Trophoblast cell (in vitro differentiated cells and primary cell): ENCODE data around the gene MYB.

Experiments
- DNase-seq, 2 donors: peaks; one replicate each; pipeline ENCODE4 v3.0.0-alpha.2; 2016
- H2AFZ ChIP-seq: 2 replicates; pipeline ENCODE4 v1.6.1; 2013; ENCODE audit warnings: low read length, moderate library complexity, mild to moderate bottlenecking; ENCODE audit not compliant: insufficient read depth, poor library complexity
- H2AK5ac ChIP-seq: 2 replicates; pipeline ENCODE4 v1.6.1; 2013; ENCODE audit warnings: mild to moderate bottlenecking, low read length
- H2BK120ac ChIP-seq: 2 replicates; pipeline ENCODE4 v1.6.1; 2013; ENCODE audit warnings: low read length, mild to moderate bottlenecking, moderate library complexity; ENCODE audit not compliant: insufficient read depth, poor library complexity
- H2BK12ac ChIP-seq: 2 replicates; pipeline ENCODE4 v1.6.1; 2013; ENCODE audit warnings: mild to moderate bottlenecking, low read length, moderate library complexity
- H2BK5ac ChIP-seq: 2 replicates; pipeline ENCODE4 v1.6.1; 2013; ENCODE audit warnings: low read length, low read depth, moderate library complexity, mild to moderate bottlenecking; ENCODE audit not compliant: poor library complexity
- H3K14ac ChIP-seq: 2 replicates; pipeline ENCODE4 v1.6.1; 2013; ENCODE audit warnings: mild to moderate bottlenecking, low read length
- H3K18ac ChIP-seq: 2 replicates; pipeline ENCODE4 v1.6.1; 2013; ENCODE audit warnings: mild to moderate bottlenecking, low read length
- H3K23ac ChIP-seq: 2 replicates; pipeline ENCODE4 v1.6.1; 2013; ENCODE audit warnings: low read length
- H3K27ac ChIP-seq: 2 replicates; pipeline ENCODE4 v1.5.1; 2013; ENCODE audit warnings: low read depth, mild to moderate bottlenecking, inconsistent platforms, low read length, moderate library complexity
- H3K27me3 ChIP-seq: 2 replicates; pipeline ENCODE4 v1.6.1; 2013; ENCODE audit warnings: inconsistent platforms, mild to moderate bottlenecking, low read length, moderate library complexity; ENCODE audit not compliant: insufficient read depth
- H3K36me3 ChIP-seq, 2 experiments: 1 replicate in 1 of 2; 2 replicates in 1 of 2; pipeline ENCODE4 v1.6.1; 2013; ENCODE audit warnings: low read length in 2 of 2, mild to moderate bottlenecking in 2 of 2, moderate library complexity in 1 of 2; ENCODE audit not compliant: insufficient read depth in 2 of 2, control insufficient read depth in 1 of 2
- H3K4ac ChIP-seq: 2 replicates; pipeline ENCODE4 v1.6.1; 2013; ENCODE audit warnings: low read depth, mild to moderate bottlenecking, low read length, moderate library complexity
- H3K4me1 ChIP-seq, 2 experiments: 1 replicate in 1 of 2; 2 replicates in 1 of 2; pipeline ENCODE4 v1.6.1; 2013; ENCODE audit warnings: low read length in 2 of 2, mild to moderate bottlenecking in 2 of 2, moderate library complexity in 1 of 2; ENCODE audit not compliant: insufficient read depth in 2 of 2, control insufficient read depth in 1 of 2
- H3K4me2 ChIP-seq: 2 replicates; pipeline ENCODE4 v1.6.1; 2013; ENCODE audit warnings: inconsistent platforms, mild to moderate bottlenecking, low read length, moderate library complexity
- H3K4me3 ChIP-seq: 2 replicates; pipeline ENCODE4 v1.5.1; 2013; ENCODE audit warnings: mild to moderate bottlenecking, low read depth, low read length, inconsistent platforms
- H3K79me1 ChIP-seq: one replicate; pipeline ENCODE4 v1.6.1; 2013; ENCODE audit warnings: low read length
- H3K79me2 ChIP-seq: 2 replicates; pipeline ENCODE4 v1.6.1; 2013; ENCODE audit warnings: low read length, mild to moderate bottlenecking; ENCODE audit not compliant: control insufficient read depth, insufficient read depth, poor library complexity
- H3K9ac ChIP-seq: 2 replicates; pipeline ENCODE4 v1.6.1; 2013; ENCODE audit warnings: mild to moderate bottlenecking, low read length
- H3K9me3 ChIP-seq: 2 replicates; pipeline ENCODE4 v1.6.1; 2013; ENCODE audit warnings: low read depth, mild to moderate bottlenecking, control low read depth, inconsistent platforms, low read length; ENCODE audit not compliant: insufficient read depth
- H4K12ac ChIP-seq: 2 replicates; pipeline ENCODE4 v1.6.1; 2013; ENCODE audit warnings: low read depth, mild to moderate bottlenecking, low read length, moderate library complexity
- H4K8ac ChIP-seq: 2 replicates; pipeline ENCODE4 v1.6.1; 2013; ENCODE audit warnings: low read depth, mild to moderate bottlenecking, low read length, moderate library complexity
- H4K91ac ChIP-seq: one replicate; pipeline ENCODE4 v1.6.1; 2013; ENCODE audit warnings: low read depth, mild to moderate bottlenecking, low read length, moderate library complexity
- WGBS: extraction: QIAGEN DNeasy Blood & Tissue Kit; methylation state at CpG from one replicate; pipeline ENCODE4 v1.1.7; 2013; ENCODE audit warnings: missing lambda C conversion rate; ENCODE audit not compliant: insufficient read length, insufficient coverage; ENCODE audit errors: extremely low coverage; 5-methylcytosine and 5-hydroxymethylcytosine counted together

MYB gene

GRCh38 chr6:135168766-135169165, 12.3 kb upstream of the MYB start:
- H3K14ac ChIP-seq = no peak overlapping the region
- no peak for DNase-seq
- no peaks in the 10 kb centered on the region for H3K36me3 ChIP-seq
- no peaks in the 10 kb centered on the region for H3K4me1 ChIP-seq
- H4K8ac ChIP-seq = no peak overlapping the region
- no peaks in the 10 kb centered on the region for H3K27me3 ChIP-seq
- H3K9me3 ChIP-seq = no peaks in the 10 kb centered on the region
- H4K91ac ChIP-seq = no peak overlapping the region
- H2AFZ ChIP-seq = no peak overlapping the region
- H3K4me3 ChIP-seq = no peak overlapping the region
- no peak overlapping the region for H4K12ac ChIP-seq
- H3K4me2 ChIP-seq = no peak overlapping the region
- no peak overlapping the region for H2BK120ac ChIP-seq
- H3K79me2 ChIP-seq = no peaks in the 10 kb centered on the region
- H3K79me1 ChIP-seq = no peaks in the 10 kb centered on the region
- H3K18ac ChIP-seq = no peak overlapping the region
- H3K4ac ChIP-seq = no peak overlapping the region
- H3K9ac ChIP-seq = no peak overlapping the region
- H3K27ac ChIP-seq = no peak overlapping the region
- no peak overlapping the region for H2BK12ac ChIP-seq
- H2BK5ac ChIP-seq = no peak overlapping the region
- no peak overlapping the region for H2AK5ac ChIP-seq
- no peak overlapping the region for H3K23ac ChIP-seq

GRCh38 chr6:135170238-135170637, 10.9 kb upstream of the MYB start:
- Histone ChIP-seq H2AFZ (no peak overlapping the region), H4K91ac (no peak overlapping the region), H3K9ac (no peak overlapping the region), H3K18ac (no peak overlapping the region), H4K8ac (no peak overlapping the region), H3K4ac (no peak overlapping the region), H3K9me3 (no peaks in the 10 kb centered on the region), H4K12ac (no peak overlapping the region), H2BK5ac (no peak overlapping the region), H3K4me3 (no peak overlapping the region), H3K23ac (no peak overlapping the region), H2BK12ac (no peak overlapping the region), H2AK5ac (no peak overlapping the region), H3K27me3 (no peaks in the 10 kb centered on the region), H3K79me2 (no peaks in the 10 kb centered on the region), H3K4me2 (no peak overlapping the region), H3K14ac (no peak overlapping the region), H3K4me1 (no peaks in the 10 kb centered on the region), H3K36me3 (no peaks in the 10 kb centered on the region), H3K79me1 (no peaks in the 10 kb centered on the region), H3K27ac (no peak overlapping the region), H2BK120ac (no peak overlapping the region)
- no CpG with 5 or more reads among the region's 2 CpGs for WGBS
- DNase-seq = peak; percentile 57 to 79

DNA sequence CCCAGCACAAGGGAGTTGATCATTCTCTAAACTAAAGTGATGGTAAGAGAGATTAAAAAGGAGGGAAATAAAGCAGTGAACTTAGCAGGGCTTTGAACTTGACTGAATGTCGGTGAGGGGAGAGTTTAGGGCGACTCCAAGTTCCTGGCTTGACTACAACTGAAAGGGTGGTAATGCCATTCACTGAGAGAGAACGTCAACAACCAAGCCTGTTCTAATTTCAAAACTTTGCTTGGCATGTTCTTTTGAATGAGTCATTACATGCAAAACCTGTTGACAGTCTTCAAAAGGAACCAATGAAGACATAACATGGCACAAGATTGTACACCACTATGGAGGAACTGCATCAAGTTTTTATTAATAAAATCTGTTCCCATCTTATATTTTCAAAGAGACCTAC, 10.3 kb upstream of the MYB start:
- Histone ChIP-seq H2AK5ac (no peak overlapping the region), H3K4ac (no peak overlapping the region), H3K79me1 (no peaks in the 10 kb centered on the region), H3K14ac (no peak overlapping the region), H3K4me3 (no peak overlapping the region), H2BK5ac (no peak overlapping the region), H3K23ac (no peak overlapping the region), H3K79me2 (no peaks in the 10 kb centered on the region), H3K9ac (no peak overlapping the region), H3K18ac (no peak overlapping the region), H3K27ac (no peak overlapping the region), H3K4me1 (no peaks in the 10 kb centered on the region), H4K91ac (no peak overlapping the region), H3K9me3 (no peaks in the 10 kb centered on the region), H2BK12ac (no peak overlapping the region), H3K4me2 (no peak overlapping the region), H2BK120ac (no peak overlapping the region), H3K27me3 (no peaks in the 10 kb centered on the region), H4K12ac (no peak overlapping the region), H2AFZ (no peak overlapping the region), H4K8ac (no peak overlapping the region), H3K36me3 (no peaks in the 10 kb centered on the region)
- DNase-seq = peak; percentile 38 to 84
- no CpG with 5 or more reads among the region's 3 CpGs for WGBS

GRCh38 chr6:135173242-135173988, 7.7 kb upstream of the MYB start:
- no peak for DNase-seq
- Histone ChIP-seq H3K27ac (no peak overlapping the region), H3K18ac (no peak overlapping the region), H2BK120ac (no peak overlapping the region), H4K8ac (no peak overlapping the region), H3K79me2 (no peaks in the 10 kb centered on the region), H2AFZ (no peak overlapping the region), H2BK12ac (no peak overlapping the region), H2AK5ac (no peak overlapping the region), H4K12ac (no peak overlapping the region), H3K27me3 (no peaks in the 10 kb centered on the region), H3K36me3 (no peaks in the 10 kb centered on the region), H4K91ac (no peak overlapping the region), H3K4me1 (no peaks in the 10 kb centered on the region), H3K4me2 (no peak overlapping the region), H2BK5ac (no peak overlapping the region), H3K23ac (no peak overlapping the region), H3K14ac (no peak overlapping the region), H3K9me3 (no peaks in the 10 kb centered on the region), H3K9ac (no peak overlapping the region), H3K4me3 (no peak overlapping the region), H3K79me1 (no peaks in the 10 kb centered on the region), H3K4ac (no peak overlapping the region)
- WGBS = no CpG with 5 or more reads among the region's 3 CpGs
